HG02973 (cell line): ENCODE measurements around the gene DNM1L.

Source experiments
- ATAC-seq: cut with Tn5 transposase; IDR thresholded peaks from one replicate; pipeline ENCODE4 v1.9.1; 2021; ENCODE audit warnings: moderate library complexity; ENCODE audit not compliant: unreplicated experiment

Gene DNM1L

GRCh38 chr12:32755654-32756475 lies 76.8 kb downstream of the DNM1L start, which contains the start of gene YARS2:
Gene YARS2, minus strand, starts transcription at chr12:32755897. Its CDS starts 23 bp downstream, at chr12:32755874.
- peak; percentile 78 for ATAC-seq

- no peak for ATAC-seq
Observed at GRCh38 chr12:32756476-32757066, 77.5 kb downstream of the DNM1L start.

- ATAC-seq: no peak
Observed at GRCh38 chr12:32757157-32757556, 78.1 kb downstream of the DNM1L start.

GRCh38 chr12:32761716-32762115 lies 82.6 kb downstream of the DNM1L start:
- ATAC-seq: no peak

GRCh38 chr12:32765906-32766305 lies 86.8 kb downstream of the DNM1L start:
- ATAC-seq: no peak

- no peak for ATAC-seq
Observed at GRCh38 chr12:32768518-32768917, 89.4 kb downstream of the DNM1L start.

- ATAC-seq: no peak
Observed at GRCh38 chr12:32770141-32770540, 91.0 kb downstream of the DNM1L start.

- ATAC-seq: no peak
Observed at GRCh38 chr12:32773691-32774090, 94.6 kb downstream of the DNM1L start.

GRCh38 chr12:32776258-32776657 lies 97.2 kb downstream of the DNM1L start:
- ATAC-seq: no peak

GRCh38 chr12:32777159-32777558 lies 98.1 kb downstream of the DNM1L start:
- no peak for ATAC-seq

- ATAC-seq: no peak
Observed at GRCh38 chr12:32777691-32778175, 98.6 kb downstream of the DNM1L start.

GRCh38 chr12:32780071-32780470 lies 101.0 kb downstream of the DNM1L start:
- no peak for ATAC-seq

GRCh38 chr12:32783029-32783428 lies 103.9 kb downstream of the DNM1L start:
- ATAC-seq: no peak

- no peak for ATAC-seq
Observed at GRCh38 chr12:32785557-32785956, 106.5 kb downstream of the DNM1L start.

- ATAC-seq: no peak
Observed at GRCh38 chr12:32788405-32788804, 109.3 kb downstream of the DNM1L start.

- ATAC-seq: no peak
Observed at GRCh38 chr12:32789446-32789845, 110.3 kb downstream of the DNM1L start.

GRCh38 chr12:32789916-32790315 lies 110.8 kb downstream of the DNM1L start:
- no peak for ATAC-seq

GRCh38 chr12:32794281-32794680 lies 115.2 kb downstream of the DNM1L start:
- ATAC-seq: no peak
